Measurements from ENCODE around the gene SLC9A3.

Gene SLC9A3

DNA sequence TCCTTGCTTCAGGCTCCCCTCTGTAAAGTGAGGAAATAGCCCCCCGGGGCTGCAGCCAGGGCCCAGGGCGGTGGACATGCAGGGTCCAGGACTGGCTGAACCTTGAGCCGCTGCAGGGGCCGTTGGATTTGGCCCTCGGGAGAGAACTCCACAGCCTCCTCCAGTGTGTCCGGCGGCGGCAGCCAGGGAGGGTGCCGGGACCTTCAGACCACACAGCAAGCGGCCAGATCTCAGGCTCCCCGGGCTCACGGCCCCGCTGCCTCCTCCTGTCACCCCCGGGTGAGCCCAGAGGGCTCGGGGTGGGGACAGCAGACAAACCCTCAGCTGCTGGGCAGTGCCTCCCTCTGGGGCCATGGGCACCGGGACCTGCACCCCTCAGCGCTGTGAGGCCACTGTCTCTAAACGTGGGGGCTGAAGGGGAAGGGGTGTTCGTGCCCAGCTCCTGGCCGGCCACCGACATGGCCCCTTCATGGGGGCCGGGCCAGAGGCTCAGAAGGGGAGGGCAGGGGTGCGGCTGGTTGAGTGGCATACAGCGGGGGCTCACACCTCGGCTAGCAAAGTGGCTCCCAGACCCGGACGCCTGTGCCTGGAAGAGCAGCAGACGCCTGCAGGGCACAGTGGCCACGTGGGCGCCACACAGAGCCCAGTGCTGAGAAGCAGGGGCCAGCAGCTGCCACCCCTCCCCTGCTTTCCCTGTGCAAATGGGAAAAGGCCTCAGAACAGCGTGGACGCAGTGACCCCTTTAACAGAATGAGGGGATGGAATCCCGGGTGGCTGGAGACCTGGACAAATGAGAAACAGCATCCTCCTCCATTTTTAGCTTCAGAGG, 19.7 kb downstream of the SLC9A3 start:
- H3K4me1 ChIP-seq (ENCODE audit: insufficient read depth, low read length), result no peaks in the 10 kb centered on the region
- H4K20me1 ChIP-seq (ENCODE audit: insufficient read depth, low read length), result no peaks in the 10 kb centered on the region
- ATAC-seq (ENCODE audit: insufficient read depth, low read depth), result no peak
- H3K27ac ChIP-seq (ENCODE audit: low read length), result no peak overlapping the region
- DNase-seq, result no peak
- H3K36me3 ChIP-seq (ENCODE audit: insufficient read depth, low read length), result no peaks in the 10 kb centered on the region
- H3K9me3 ChIP-seq (ENCODE audit: insufficient read depth, low read length, severe bottlenecking), result no peaks in the 10 kb centered on the region
- no peak overlapping the region for H3K4me2 ChIP-seq (ENCODE audit: insufficient read depth, low read length)
- no peak overlapping the region for H3K4me3 ChIP-seq (ENCODE audit: low read depth in 1 of 2, low read length in 2 of 2)
- no peaks in the 10 kb centered on the region for H3K79me2 ChIP-seq (ENCODE audit: insufficient read depth, low read length)
- H3K9ac ChIP-seq (ENCODE audit: low read depth, low read length), result no peak overlapping the region
- TF ChIP-seq EZH2 (IDR thresholded peaks at IDR 0.05; ENCODE audit: borderline replicate concordance, low read depth, low read length, severe bottlenecking), result no peak
- TF ChIP-seq, protein P1, sequence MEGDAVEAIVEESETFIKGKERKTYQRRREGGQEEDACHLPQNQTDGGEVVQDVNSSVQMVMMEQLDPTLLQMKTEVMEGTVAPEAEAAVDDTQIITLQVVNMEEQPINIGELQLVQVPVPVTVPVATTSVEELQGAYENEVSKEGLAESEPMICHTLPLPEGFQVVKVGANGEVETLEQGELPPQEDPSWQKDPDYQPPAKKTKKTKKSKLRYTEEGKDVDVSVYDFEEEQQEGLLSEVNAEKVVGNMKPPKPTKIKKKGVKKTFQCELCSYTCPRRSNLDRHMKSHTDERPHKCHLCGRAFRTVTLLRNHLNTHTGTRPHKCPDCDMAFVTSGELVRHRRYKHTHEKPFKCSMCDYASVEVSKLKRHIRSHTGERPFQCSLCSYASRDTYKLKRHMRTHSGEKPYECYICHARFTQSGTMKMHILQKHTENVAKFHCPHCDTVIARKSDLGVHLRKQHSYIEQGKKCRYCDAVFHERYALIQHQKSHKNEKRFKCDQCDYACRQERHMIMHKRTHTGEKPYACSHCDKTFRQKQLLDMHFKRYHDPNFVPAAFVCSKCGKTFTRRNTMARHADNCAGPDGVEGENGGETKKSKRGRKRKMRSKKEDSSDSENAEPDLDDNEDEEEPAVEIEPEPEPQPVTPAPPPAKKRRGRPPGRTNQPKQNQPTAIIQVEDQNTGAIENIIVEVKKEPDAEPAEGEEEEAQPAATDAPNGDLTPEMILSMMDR (IDR thresholded peaks at IDR 0.05; ENCODE audit: borderline replicate concordance, extremely low read depth, low read length, poor library complexity, severe bottlenecking), result no peak
- no peak overlapping the region for H2AFZ ChIP-seq (ENCODE audit: low read depth, low read length)
- no peaks in the 10 kb centered on the region for H3K27me3 ChIP-seq (ENCODE audit: insufficient read depth, low read length, poor library complexity)

DNA sequence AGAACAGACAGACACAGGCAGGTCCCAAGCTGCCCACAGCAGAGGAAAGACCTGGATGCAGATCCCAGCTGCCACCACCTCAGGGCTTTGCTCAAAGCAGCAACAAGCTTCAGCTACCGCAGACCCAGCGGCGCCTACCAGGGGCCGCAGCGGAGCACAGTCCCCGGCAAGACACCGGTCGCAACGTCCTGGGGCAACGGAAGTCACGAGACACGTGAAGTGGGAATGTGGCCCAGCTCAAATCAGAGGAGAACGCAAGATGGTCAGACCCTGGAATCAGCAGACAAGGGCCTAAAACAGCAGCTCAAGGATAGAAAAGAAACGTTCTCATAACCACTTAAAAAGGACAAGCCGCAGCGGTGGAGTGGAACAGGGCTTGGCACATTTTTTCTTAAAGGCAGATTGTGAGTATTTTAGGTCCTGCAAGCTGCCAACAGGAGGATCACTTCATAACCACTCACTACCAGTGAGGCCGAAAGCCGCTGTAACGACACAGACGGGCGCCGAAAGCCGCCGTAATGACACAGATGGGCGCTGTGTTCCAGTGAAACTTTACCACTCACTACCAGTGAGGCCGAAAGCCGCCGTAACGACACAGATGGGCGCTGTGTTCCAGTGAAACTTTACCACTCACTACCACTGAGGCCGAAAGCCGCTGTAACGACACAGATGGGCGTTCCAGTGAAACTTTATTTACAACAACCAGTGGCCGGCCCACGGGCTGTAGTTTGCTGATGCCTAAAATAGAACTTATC, 21.7 kb downstream of the SLC9A3 start:
- no peaks in the 10 kb centered on the region for H3K9me3 ChIP-seq (ENCODE audit: insufficient read depth, low read length, severe bottlenecking)
- H3K4me3 ChIP-seq (ENCODE audit: low read depth in 1 of 2, low read length in 2 of 2), result no peak overlapping the region
- H3K9ac ChIP-seq (ENCODE audit: low read depth, low read length), result no peak overlapping the region
- H2AFZ ChIP-seq (ENCODE audit: low read depth, low read length), result no peak overlapping the region
- no peaks in the 10 kb centered on the region for H3K4me1 ChIP-seq (ENCODE audit: insufficient read depth, low read length)
- no peak overlapping the region for H3K27ac ChIP-seq (ENCODE audit: low read length)
- ATAC-seq (ENCODE audit: insufficient read depth, low read depth) (no peak), DNase-seq (no peak)
- TF ChIP-seq, protein P1 (IDR thresholded peaks at IDR 0.05; ENCODE audit: borderline replicate concordance, extremely low read depth, low read length, poor library complexity, severe bottlenecking), result no peak
- TF ChIP-seq EZH2 (IDR thresholded peaks at IDR 0.05; ENCODE audit: borderline replicate concordance, low read depth, low read length, severe bottlenecking), result no peak
- H3K4me2 ChIP-seq (ENCODE audit: insufficient read depth, low read length), result no peak overlapping the region
- H3K79me2 ChIP-seq (ENCODE audit: insufficient read depth, low read length), result no peaks in the 10 kb centered on the region
- H3K27me3 ChIP-seq (ENCODE audit: insufficient read depth, low read length, poor library complexity), result no peaks in the 10 kb centered on the region
- no peaks in the 10 kb centered on the region for H3K36me3 ChIP-seq (ENCODE audit: insufficient read depth, low read length)
- no peaks in the 10 kb centered on the region for H4K20me1 ChIP-seq (ENCODE audit: insufficient read depth, low read length)

DNA sequence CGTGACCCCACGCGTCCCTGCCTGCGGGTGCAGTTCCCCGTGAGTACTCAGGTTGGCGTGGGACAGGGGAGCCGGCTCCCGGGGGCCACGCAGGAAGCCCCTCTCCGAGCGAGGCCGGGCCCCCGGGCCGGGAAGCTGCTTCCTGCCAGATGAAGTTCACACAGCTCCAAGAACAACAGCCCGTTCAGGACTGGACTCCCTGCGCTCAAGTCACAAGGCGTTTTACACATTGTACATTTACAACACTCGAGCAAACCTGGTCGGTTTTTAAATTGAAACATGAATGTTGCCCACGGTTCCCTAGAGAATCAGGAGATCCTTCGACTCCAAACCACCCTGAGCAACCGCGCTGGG, 22.4 kb downstream of the SLC9A3 start:
- no peak overlapping the region for H3K4me3 ChIP-seq (ENCODE audit: low read depth in 1 of 2, low read length in 2 of 2)
- H3K4me2 ChIP-seq (ENCODE audit: insufficient read depth, low read length), result no peak overlapping the region

More for the DNA sequence above, 22.4 kb downstream of the SLC9A3 start:
- Histone ChIP-seq H3K27me3 (ENCODE audit: insufficient read depth, low read length, poor library complexity) (no peaks in the 10 kb centered on the region), H3K9me3 (ENCODE audit: insufficient read depth, low read length, severe bottlenecking) (no peaks in the 10 kb centered on the region), H2AFZ (ENCODE audit: low read depth, low read length) (no peak overlapping the region), H4K20me1 (ENCODE audit: insufficient read depth, low read length) (no peaks in the 10 kb centered on the region), H3K9ac (ENCODE audit: low read depth, low read length) (no peak overlapping the region), H3K36me3 (ENCODE audit: insufficient read depth, low read length) (no peaks in the 10 kb centered on the region), H3K79me2 (ENCODE audit: insufficient read depth, low read length) (no peaks in the 10 kb centered on the region), H3K4me1 (ENCODE audit: insufficient read depth, low read length) (no peaks in the 10 kb centered on the region), H3K27ac (ENCODE audit: low read length) (no peak overlapping the region)
- DNase-seq, result no peak
- no peak for ATAC-seq (ENCODE audit: insufficient read depth, low read depth)
- no peak for TF ChIP-seq EZH2 (IDR thresholded peaks at IDR 0.05; ENCODE audit: borderline replicate concordance, low read depth, low read length, severe bottlenecking)
- TF ChIP-seq, protein P1 (IDR thresholded peaks at IDR 0.05; ENCODE audit: borderline replicate concordance, extremely low read depth, low read length, poor library complexity, severe bottlenecking), result no peak

All from DND-41 (cell line).